SJSA1 (cell line): ENCODE results near the gene IGHMBP2. TPM values are rescaled to one million over a fixed set of nuclear protein-coding genes. Genes with fewer than 3 reads are reported as not detected.

Source experiments
- DNase-seq, 2 experiments: peaks; one replicate each; pipeline ENCODE4 v3.0.0-alpha.2; 2015 to 2020; ENCODE audit warnings: low spot score in 2 of 2, low read depth in 1 of 2
- H3K27ac ChIP-seq: fragments of 250-450 bp; sonication (Bioruptor Pico); 2 replicates; pipeline ENCODE4 v1.5.1; 2020; ENCODE audit warnings: mild to moderate bottlenecking, moderate library complexity
- H3K27me3 ChIP-seq: fragments of 250-450 bp; sonication (Bioruptor Pico); replicated peaks from 2 replicates; pipeline ENCODE4 v1.5.1; 2020; ENCODE audit warnings: mild to moderate bottlenecking, moderate library complexity
- H3K36me3 ChIP-seq: fragments of 250-450 bp; sonication (Bioruptor Pico); 2 replicates; pipeline ENCODE4 v1.5.1; 2020; ENCODE audit warnings: mild to moderate bottlenecking
- H3K4me1 ChIP-seq: fragments of 250-450 bp; sonication (Bioruptor Pico); replicated peaks from 2 replicates; pipeline ENCODE4 v1.6.1; 2021; ENCODE audit warnings: mild to moderate bottlenecking
- H3K4me3 ChIP-seq: fragments of 250-450 bp; sonication (Bioruptor Pico); 2 replicates; pipeline ENCODE4 v1.5.1; 2020; ENCODE audit warnings: mild to moderate bottlenecking
- H3K9me3 ChIP-seq: fragments of 250-450 bp; sonication (Bioruptor Pico); replicated peaks from 2 replicates; pipeline ENCODE4 v1.5.1; 2020; ENCODE audit warnings: mild to moderate bottlenecking
- total RNA-seq: library from RNA; depleted of rRNA; stranded (reverse); fragments of >200 nt; shearing (Covaris generic); gene quantifications from 2 replicates; pipeline ENCODE4 v1.2.3, GENCODE V29; 2014

Gene IGHMBP2
- total RNA-seq, 1 experiment from 2014 or later: 16.4 TPM

DNA sequence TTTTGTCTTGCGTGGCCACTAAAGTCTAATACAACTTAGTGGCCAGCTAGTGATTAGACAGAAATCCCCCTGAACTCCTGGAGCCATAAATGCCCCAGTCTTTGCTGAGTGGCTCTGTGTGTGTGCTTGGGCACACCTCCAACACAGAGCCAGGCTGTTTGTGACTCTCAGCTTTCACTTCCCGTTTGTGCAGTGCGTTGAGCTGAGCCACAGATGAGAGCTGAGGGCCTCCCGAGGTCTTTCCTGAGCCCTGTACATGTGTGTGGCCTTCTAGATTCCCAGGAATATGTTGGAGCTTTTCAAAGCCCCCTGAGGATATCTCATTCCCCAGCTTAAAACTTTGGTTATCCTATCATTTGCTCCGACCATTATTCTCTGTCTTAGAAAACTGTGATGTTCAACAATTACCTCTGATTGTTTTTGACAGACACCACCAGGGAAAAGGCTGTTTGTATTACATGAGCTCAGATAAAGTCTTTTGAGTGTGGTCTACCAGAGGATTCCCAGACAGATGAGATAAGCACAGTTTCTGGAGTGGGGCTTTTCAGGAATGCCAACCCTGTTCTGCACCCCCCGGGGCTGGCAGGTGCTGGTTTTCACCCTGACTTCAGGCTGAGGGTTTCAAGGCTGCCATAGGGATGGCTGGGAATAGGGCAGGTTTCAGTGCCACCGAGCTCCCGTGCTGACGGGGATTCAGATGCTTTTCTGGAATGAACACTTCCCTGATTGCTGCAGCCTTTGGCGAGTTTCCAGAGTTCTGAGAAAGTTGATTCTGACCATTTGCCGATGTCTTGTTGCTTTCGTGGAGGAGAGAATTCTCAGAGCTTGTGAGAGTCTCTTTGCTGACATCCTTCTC, 23.8 kb downstream of the IGHMBP2 start:
- DNase-seq: no peak

DNA sequence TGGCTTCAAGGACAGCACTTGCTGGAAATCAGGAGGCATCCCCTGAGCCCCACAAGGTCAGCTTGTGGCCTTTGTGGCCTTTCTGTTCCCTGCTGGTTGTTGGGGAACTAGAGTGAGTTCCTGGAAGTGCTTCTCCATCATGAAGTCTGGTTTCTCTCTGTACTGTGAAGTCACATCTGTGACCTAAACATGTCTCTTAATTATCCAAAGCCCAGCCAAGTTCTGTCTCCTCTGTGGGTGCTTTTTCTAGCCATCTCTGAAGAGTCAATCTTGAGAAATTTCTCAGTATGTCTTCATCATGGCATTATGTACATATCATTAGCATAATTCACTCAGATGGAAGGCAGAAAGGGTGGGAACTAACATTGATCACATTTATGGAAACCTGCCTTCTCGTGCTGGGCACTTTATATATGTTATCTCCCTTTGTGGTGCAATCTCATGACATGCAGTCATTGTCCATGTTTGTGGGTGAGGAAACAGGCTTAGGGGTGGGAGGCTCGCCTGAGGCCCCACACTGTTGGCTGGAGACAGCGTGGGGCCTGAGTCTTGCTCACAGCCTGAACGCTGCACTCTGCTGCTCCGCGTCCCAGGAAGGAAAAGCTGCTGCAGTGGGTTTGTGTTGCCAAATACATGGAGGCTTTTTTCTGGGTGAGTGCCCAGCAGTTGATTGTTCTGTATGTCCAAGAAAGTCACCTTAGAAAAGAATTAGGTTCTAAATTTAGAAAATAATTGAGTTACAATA, 24.6 kb downstream of the IGHMBP2 start:
- Histone ChIP-seq H3K4me3 (no peak overlapping the region), H3K27me3 (no peaks in the 10 kb centered on the region), H3K4me1 (no peaks in the 10 kb centered on the region), H3K27ac (no peak overlapping the region), H3K9me3 (peaks cover 27% of the 10 kb centered on the region), H3K36me3 (peaks cover 91% of the 10 kb centered on the region)
- DNase-seq: no peak

More for the DNA sequence above, 23.8 kb downstream of the IGHMBP2 start:
- H3K27ac ChIP-seq: no peak overlapping the region
- H3K9me3 ChIP-seq: peaks cover 29% of the 10 kb centered on the region
- H3K4me1 ChIP-seq: no peaks in the 10 kb centered on the region
- no peaks in the 10 kb centered on the region for H3K27me3 ChIP-seq
- peaks cover 93% of the 10 kb centered on the region for H3K36me3 ChIP-seq
- no peak overlapping the region for H3K4me3 ChIP-seq

DNA sequence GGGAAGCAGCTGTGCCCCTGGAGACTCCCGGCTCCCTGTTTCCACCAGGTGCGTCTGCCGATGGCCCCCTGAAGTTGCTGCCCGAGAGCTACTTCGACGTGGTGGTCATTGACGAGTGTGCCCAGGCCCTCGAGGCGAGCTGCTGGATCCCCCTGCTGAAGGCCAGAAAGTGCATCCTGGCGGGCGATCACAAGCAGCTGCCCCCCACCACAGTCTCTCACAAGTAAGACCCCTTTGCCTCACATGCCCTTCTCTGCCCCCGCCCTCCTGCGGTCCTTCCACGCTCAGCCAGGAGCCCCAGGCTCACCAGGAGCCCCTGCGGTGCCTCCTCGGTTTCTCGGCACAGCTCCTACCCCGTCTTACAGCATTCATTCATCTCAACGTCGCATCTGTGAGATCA, 25.4 kb downstream of the IGHMBP2 start:
- Histone ChIP-seq H3K27ac (no peak overlapping the region), H3K27me3 (no peaks in the 10 kb centered on the region), H3K4me1 (no peaks in the 10 kb centered on the region), H3K4me3 (no peak overlapping the region), H3K9me3 (peaks cover 27% of the 10 kb centered on the region), H3K36me3 (peaks cover 91% of the 10 kb centered on the region)
- peak in 1 of 2 experiments; percentile 62 for DNase-seq

DNA sequence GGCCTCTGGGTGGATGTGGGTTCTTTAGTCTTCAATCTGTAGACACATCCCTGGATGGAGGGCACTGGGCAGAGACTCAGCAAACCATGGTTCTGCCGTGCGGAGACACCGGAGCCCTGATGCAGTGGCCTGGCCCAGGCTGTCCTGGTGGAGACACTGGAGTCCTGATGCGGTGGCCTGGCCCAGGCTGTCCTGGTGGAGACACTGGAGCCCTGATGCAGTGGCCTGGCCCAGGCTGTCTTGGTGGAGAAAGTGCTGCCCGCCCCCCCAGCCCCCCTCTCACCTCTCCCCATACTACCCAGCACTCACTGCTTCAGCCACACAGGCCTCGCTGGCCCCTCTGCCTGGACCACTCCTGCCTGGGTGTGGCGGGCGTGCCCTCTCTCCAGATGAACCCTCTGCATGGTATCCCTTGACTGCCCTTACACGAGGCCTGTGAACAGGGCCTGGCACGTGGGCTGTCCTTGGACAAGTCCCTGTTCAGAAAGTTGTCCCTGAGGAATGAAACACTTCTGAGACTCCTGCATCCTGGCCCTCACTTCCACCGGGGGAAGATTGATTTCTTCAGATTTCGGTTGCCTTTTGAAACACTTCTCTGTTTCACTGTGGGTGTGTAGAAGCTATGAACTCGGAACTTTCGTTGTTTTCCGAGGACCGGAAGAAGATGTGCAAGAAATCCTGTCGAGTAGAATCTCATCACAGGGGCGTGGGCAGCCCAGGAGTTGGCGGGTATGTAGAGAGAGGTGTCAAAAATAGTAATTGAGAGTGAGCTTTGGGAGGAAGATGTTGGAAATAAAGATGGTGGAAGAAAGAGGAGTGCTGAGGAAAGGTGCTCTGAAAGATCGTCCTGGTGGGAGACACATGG, 26.2 kb downstream of the IGHMBP2 start:
- Histone ChIP-seq H3K36me3 (peaks cover 91% of the 10 kb centered on the region), H3K4me1 (no peaks in the 10 kb centered on the region)

DNA sequence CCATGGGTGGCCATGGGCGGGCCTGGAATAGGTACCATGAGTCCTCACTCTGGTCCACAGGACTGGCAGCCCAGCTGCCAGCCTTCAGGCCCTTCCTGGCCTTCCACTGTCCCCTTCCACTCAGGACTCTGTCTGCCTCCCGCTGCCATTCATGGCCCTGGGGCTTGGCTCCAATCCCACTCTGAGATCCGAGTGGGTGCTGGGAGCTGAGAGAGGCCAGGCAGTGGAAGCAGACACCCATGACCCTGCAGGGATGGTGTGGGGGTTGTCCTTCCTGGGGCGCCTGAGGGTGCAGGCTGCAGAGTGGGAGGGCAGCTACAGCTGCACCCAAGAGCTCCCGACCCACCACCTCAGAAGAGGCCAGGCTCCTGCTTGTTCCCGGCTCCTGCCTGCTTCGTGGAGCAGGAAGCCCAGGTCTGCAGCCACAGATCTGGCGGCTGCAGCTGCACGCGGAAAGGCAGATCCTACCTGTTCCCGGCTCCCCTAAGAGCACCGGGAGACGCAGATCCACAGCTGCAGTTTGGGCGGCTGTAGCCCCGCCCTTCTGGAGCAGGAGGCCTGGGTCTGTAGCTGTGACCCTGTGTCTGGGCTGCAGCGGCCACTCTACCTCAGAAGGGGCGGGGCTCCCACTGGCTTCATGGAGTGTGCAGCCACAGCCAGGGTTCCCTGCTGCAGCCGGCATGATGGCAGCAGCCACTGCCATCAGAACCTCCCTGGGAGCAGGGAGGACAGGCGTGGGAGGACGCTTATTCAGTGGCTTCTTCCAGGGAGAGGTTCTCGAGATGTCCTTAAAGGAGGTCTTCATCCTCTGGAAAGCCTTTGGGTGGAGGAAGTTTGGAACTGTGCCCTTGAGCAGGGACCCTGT, 27.5 kb downstream of the IGHMBP2 start:
- Histone ChIP-seq H3K27me3 (no peaks in the 10 kb centered on the region), H3K4me3 (no peak overlapping the region), H3K36me3 (peaks cover 91% of the 10 kb centered on the region), H3K9me3 (peaks cover 7% of the 10 kb centered on the region), H3K4me1 (no peaks in the 10 kb centered on the region), H3K27ac (no peak overlapping the region)
- peak in 1 of 2 experiments; percentile 64 for DNase-seq

More for the DNA sequence above, 26.2 kb downstream of the IGHMBP2 start:
- H3K4me3 ChIP-seq: no peak overlapping the region
- no peak overlapping the region for H3K27ac ChIP-seq
- H3K27me3 ChIP-seq: no peaks in the 10 kb centered on the region
- DNase-seq: peak in 1 of 2 experiments; percentile 59
- peaks cover 19% of the 10 kb centered on the region for H3K9me3 ChIP-seq

DNA sequence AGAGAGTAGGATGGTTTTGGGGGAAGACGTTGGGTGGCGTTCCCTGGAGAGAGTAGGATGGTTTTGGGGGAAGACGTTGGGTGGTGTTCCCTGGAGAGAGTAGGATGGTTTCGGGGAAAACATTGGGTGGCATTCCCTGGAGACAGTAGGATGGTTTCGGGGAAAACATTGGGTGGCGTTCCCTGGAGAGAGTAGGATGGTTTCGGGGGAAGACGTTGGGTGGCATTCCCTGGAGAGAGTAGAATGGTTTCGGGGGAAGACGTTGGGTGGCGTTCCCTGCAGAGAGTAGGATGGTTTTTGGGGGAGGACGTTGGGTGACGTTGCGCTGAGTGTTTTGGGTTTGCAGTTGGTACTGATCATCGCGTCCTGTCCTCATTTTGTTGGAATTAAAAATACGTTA, 28.2 kb downstream of the IGHMBP2 start:
- H3K4me1 ChIP-seq: no peaks in the 10 kb centered on the region
- no peak overlapping the region for H3K4me3 ChIP-seq
- no peaks in the 10 kb centered on the region for H3K27me3 ChIP-seq
- peaks cover 91% of the 10 kb centered on the region for H3K36me3 ChIP-seq
- H3K27ac ChIP-seq: no peak overlapping the region
- peaks cover under 1% of the 10 kb centered on the region; the same call in 1 of the 2 replicates for H3K9me3 ChIP-seq
- no peak for DNase-seq

DNA sequence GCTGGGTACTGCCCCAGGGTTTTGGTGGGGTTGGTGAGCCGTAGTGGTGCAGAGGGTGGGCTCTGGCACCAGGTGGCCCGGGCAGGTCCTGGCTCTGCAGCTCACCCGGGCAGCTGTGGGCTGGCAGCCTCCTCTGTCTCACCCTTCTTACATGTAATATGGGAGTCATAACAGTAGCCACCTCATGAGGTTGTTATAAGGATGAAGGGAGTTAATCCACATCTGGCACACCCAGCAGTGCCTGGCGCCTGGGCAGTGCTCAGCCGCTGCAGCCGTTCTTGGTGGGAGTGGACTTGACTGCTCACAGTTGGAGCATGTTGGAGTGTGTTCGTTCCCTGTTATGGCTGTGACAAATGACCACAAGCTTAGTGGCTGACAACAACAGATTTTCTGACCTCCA, 28.7 kb downstream of the IGHMBP2 start:
- Histone ChIP-seq H3K36me3 (peaks cover 91% of the 10 kb centered on the region), H3K4me3 (no peak overlapping the region), H3K27me3 (no peaks in the 10 kb centered on the region), H3K27ac (no peak overlapping the region), H3K9me3 (no peaks in the 10 kb centered on the region), H3K4me1 (no peaks in the 10 kb centered on the region)
- no peak for DNase-seq

DNA sequence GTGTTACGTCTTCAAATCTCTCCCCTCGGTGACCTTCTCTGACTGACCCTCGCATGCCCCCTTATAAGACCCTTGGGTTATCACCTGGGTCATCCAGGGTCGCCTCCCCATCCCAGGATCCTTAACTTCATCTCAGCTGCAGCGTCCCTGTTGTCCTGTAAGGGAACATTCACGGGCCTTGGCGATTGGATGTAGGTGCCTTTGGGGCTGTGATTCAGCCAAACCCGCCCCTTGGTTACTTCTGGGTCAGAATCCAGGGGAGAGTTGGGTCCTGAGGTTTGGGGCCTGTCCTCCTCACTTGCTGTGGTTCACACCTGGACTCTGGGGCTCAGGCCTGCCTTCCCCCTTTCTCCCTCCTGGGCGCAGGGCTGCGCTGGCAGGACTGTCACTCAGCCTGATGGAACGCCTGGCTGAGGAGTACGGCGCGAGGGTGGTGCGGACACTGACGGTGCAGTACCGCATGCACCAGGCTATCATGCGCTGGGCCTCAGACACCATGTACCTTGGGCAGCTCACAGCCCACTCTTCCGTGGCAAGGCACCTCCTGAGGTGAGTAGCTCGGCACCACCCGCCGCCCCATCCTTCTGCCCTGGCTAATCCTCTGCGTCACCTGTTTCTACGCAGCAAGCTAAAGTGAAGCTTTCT, 29.4 kb downstream of the IGHMBP2 start:
- no peaks in the 10 kb centered on the region for H3K4me1 ChIP-seq
- no peaks in the 10 kb centered on the region for H3K27me3 ChIP-seq
- H3K4me3 ChIP-seq: no peak overlapping the region
- H3K27ac ChIP-seq: no peak overlapping the region
- H3K36me3 ChIP-seq: peaks cover 91% of the 10 kb centered on the region
- peak in 1 of 2 experiments; percentile 61 for DNase-seq
- H3K9me3 ChIP-seq: no peaks in the 10 kb centered on the region

DNA sequence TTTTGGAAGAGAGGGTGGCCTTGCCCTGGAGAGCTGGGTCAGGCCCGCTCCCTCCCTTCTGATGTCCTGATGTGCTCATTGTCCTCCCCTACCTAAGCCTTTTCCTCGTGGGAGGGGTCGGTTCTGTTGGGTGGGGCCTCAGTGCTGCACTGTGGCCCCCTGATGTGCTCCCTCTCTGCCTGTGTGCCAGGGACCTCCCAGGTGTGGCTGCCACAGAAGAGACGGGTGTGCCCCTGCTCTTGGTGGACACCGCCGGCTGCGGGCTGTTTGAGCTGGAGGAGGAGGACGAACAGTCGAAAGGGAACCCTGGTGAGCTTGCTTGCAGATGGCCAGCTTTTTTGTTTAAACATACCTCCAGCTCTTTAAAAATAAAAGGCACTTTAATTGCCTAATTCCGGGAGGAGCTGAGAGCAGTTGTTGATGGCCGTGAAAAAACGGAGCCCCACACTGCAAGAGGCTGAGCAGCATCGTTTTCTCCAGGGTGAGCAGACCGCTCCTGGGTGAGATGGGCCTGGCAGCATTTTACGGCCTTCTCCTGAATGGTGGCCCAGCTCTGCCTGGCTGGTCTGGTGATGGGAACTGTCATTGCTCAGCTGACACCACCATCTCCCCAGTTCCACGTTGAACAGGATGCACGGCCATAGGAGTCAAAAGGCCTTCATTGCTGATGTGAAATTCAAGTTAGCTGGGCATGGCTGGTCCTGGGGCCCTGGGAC, 30.1 kb downstream of the IGHMBP2 start:
- DNase-seq: peak in 1 of 2 experiments; percentile 60
- Histone ChIP-seq H3K36me3 (peaks cover 91% of the 10 kb centered on the region), H3K9me3 (no peaks in the 10 kb centered on the region), H3K4me1 (no peaks in the 10 kb centered on the region), H3K27me3 (no peaks in the 10 kb centered on the region), H3K4me3 (no peak overlapping the region), H3K27ac (no peak overlapping the region)

DNA sequence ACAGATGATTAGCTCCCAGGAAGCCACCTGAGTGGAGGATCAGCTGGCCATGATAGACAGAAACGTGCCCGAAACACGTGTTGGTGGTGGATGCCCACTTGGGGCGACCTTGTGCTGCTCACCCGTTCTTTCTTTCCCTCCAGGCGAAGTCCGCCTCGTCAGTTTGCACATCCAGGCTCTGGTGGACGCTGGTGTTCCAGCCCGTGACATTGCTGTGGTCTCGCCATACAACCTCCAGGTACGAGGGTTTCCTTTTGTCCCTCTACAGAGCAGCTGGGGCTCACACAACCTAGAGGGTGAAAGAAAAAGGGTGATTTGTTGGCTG, 30.6 kb downstream of the IGHMBP2 start:
- DNase-seq: no peak
- no peaks in the 10 kb centered on the region for H3K27me3 ChIP-seq
- peaks cover 91% of the 10 kb centered on the region for H3K36me3 ChIP-seq
- no peaks in the 10 kb centered on the region for H3K9me3 ChIP-seq
- H3K4me3 ChIP-seq: no peak overlapping the region
- H3K4me1 ChIP-seq: no peaks in the 10 kb centered on the region
- no peak overlapping the region for H3K27ac ChIP-seq

DNA sequence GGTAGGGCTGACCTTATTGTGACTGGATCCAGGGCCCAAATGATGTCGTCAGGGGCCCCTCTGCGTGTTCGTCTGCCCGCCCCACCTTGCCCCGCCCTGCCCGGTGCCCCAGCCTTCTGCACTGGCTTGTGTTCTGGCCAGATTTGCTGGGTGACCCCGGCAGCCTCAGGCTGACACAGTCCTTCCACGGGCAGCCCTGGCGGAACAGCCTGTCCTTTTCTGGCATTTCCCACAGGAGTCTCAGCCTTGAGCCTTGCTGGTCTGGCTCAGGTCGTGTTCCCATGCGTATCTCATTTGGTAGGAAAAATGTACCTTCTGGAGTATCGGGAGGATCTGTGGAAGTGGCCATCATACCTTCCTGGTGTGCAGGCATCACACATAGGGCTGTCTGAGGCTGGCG, 31.0 kb downstream of the IGHMBP2 start:
- Histone ChIP-seq H3K27me3 (no peaks in the 10 kb centered on the region), H3K36me3 (peaks cover 92% of the 10 kb centered on the region), H3K4me3 (no peak overlapping the region), H3K9me3 (no peaks in the 10 kb centered on the region), H3K27ac (no peak overlapping the region), H3K4me1 (no peaks in the 10 kb centered on the region)
- peak in 1 of 2 experiments; percentile 61 for DNase-seq

DNA sequence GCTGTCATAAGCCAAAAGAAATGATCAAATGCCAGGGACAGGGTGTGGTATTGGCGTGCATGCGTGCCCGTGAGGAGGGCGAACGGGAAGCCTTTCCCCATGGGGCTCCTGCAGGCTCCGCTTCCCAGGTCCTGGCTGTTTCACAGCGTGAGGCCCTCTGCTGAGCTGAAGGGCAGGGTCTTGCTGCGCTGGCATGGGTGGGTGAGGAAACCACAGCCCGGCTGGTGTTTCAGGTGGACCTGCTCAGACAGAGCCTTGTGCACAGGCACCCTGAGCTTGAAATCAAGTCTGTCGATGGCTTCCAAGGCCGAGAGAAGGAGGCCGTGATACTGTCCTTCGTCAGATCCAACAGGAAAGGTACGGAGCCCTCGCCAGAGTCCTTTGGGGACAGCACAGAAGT, 31.4 kb downstream of the IGHMBP2 start:
- Histone ChIP-seq H3K4me1 (no peaks in the 10 kb centered on the region), H3K27me3 (no peaks in the 10 kb centered on the region), H3K4me3 (no peak overlapping the region), H3K27ac (no peak overlapping the region), H3K9me3 (no peaks in the 10 kb centered on the region), H3K36me3 (peaks cover 93% of the 10 kb centered on the region)
- DNase-seq: no peak
